PC-3 (cell line): Measurements from ENCODE around the gene CDC42SE2.

ENCODE experiments used
- CTCF ChIP-seq: fragments of 300-600 bp; sonication (generic); conservative IDR thresholded peaks from 2 replicates; pipeline ENCODE4 v1.5.1; 2017; ENCODE audit warnings: antibody characterized with exemption, low read depth, mild to moderate bottlenecking, low read length
- EZH2phosphoT487 ChIP-seq: fragments of 300-600 bp; sonication (generic); IDR thresholded peaks from 2 replicates; pipeline ENCODE4 v1.6.1; 2018; ENCODE audit warnings: mild to moderate bottlenecking, antibody characterized with exemption, low read length, borderline replicate concordance

DNA sequence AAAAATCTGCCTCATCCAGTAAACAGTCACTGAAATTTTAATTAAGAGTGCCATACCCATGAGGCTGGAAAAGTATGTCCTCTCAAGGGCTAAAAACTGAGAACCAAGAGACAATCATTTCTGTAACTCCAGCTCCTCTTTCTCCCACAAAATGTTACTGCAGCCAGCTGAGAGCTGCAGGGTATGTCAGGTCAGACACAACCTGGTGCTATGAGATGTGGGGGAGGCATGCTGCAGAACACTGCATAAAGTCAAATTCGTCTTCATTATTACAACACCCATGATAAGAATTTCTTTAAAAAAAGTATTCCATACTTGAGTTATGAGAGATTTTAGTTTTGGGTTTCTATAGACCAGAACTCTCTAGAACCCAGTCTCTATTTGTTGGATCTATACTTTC is 162.2 kb downstream of the CDC42SE2 start:
- TF ChIP-seq CTCF (no peak), EZH2phosphoT487 (no peak)
